ENCODE results near the gene DNMT3A.

Gene DNMT3A

DNA sequence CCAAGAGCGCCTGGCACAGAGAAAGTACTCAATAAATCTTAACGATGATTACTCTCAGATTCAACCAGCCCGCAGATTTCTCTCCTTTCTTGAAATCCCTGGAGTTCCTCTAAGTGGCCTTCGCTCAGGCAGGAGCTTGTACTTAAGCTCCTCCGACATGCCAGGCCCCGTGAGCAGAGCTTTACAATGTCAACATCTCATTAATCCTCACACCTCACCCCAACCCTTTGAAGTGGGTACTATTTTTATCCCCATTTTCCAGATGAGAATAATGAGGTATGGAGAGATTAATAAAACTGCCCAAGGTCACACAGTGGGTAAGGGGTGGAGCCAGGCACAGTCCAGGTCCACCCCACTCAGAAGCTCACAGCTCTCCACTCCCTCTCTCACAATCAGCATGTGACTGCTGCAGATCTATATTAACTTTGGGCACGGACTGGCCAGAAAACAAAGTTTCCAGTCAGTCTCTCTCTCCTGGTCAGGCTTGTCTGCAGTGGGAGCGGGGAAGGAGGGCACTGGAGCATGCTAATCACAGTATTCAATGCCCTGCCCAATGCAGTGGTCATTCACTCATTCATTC is 18.0 kb downstream of the DNMT3A start:
- TF ChIP-seq REST (IDR thresholded peaks at IDR 0.05; ENCODE audit: insufficient read depth in 1 of 2, low read depth in 2 of 2, low read length in 2 of 2) (no peak), FOXP2 (optimal IDR thresholded peaks at IDR 0.05; ENCODE audit: borderline replicate concordance, extremely low read depth, extremely low read length, insufficient read depth) (no peak), SIN3A (IDR thresholded peaks at IDR 0.05; ENCODE audit: borderline replicate concordance, insufficient read depth, low read length) (no peak), POLR2AphosphoS5 (IDR thresholded peaks at IDR 0.05; ENCODE audit: low read depth, low read length) (no peak), TAF1 (IDR thresholded peaks at IDR 0.05; ENCODE audit: borderline replicate concordance, insufficient read depth, low read length) (no peak)

DNA sequence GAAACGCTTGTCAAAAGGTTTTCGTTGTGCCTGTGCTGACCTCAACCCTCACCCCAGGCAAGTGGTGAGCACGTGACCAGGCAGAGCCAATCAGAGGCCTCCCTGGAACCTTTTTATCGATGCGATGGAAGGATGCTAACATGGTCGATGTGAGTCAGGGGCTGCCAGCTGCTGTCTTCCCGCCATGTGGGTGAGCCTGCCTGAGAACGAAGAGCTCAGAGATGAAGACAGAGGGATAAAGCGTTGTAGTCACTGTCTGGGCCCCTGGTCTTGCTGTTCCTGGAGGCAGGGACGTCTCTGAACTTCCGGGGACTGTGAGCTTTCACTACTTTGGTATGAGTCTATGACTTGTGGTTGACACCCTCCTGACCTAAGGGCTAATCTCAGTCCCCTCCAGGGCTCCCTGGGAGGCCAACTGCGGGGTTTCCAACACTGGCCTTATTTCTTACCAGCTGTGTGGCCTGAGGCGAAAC is 18.6 kb downstream of the DNMT3A start:
- no peak for TF ChIP-seq REST (IDR thresholded peaks at IDR 0.05; ENCODE audit: insufficient read depth in 1 of 2, low read depth in 2 of 2, low read length in 2 of 2)

DNA sequence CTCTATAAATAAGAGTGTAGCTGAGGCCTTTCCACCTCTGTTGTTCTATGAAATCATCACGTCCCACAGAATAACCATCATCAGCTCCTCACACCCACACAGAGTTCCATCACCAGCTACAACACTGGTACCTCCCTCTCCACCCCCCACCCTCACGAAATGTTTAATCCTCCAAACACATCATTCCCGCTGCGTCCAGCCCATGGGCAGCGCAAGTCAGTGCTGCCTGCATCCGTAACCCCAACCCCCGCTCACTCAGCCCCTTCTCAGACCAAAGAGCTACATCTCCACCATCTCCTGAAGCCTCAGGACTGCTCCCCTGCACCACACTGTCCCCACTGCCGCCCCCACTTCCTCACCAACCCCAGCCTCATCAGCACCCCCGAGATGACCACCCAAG is 19.4 kb downstream of the DNMT3A start:
- TF ChIP-seq POLR2AphosphoS5 (IDR thresholded peaks at IDR 0.05; ENCODE audit: low read depth, low read length) (no peak), SIN3A (IDR thresholded peaks at IDR 0.05; ENCODE audit: borderline replicate concordance, insufficient read depth, low read length) (no peak), TAF1 (IDR thresholded peaks at IDR 0.05; ENCODE audit: borderline replicate concordance, insufficient read depth, low read length) (no peak), REST (IDR thresholded peaks at IDR 0.05; ENCODE audit: insufficient read depth in 1 of 2, low read depth in 2 of 2, low read length in 2 of 2) (no peak), FOXP2 (optimal IDR thresholded peaks at IDR 0.05; ENCODE audit: borderline replicate concordance, extremely low read depth, extremely low read length, insufficient read depth) (no peak)

DNA sequence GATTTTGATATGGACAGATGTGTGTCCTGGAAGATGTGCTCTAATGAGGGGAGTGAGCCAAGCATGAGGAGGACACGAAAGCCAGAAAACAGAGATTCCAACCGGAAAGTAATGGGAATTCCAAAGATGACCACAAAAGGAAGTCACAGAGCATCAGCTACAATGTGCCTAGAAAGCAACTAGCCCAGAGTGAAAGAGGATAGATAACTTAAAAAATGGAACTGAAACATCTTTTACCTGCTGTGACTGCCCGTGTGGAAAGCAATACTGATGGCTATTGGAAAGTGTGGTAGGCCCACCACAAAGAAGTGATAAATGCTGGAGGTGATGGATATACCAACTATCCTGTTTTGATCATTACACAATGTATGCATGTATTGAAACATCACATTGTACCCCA is 21.6 kb downstream of the DNMT3A start:
- TF ChIP-seq POLR2AphosphoS5 (IDR thresholded peaks at IDR 0.05; ENCODE audit: low read depth, low read length) (no peak), TAF1 (IDR thresholded peaks at IDR 0.05; ENCODE audit: borderline replicate concordance, insufficient read depth, low read length) (no peak), SIN3A (IDR thresholded peaks at IDR 0.05; ENCODE audit: borderline replicate concordance, insufficient read depth, low read length) (no peak), FOXP2 (optimal IDR thresholded peaks at IDR 0.05; ENCODE audit: borderline replicate concordance, extremely low read depth, extremely low read length, insufficient read depth) (no peak), REST (IDR thresholded peaks at IDR 0.05; ENCODE audit: insufficient read depth in 1 of 2, low read depth in 2 of 2, low read length in 2 of 2) (no peak)

DNA sequence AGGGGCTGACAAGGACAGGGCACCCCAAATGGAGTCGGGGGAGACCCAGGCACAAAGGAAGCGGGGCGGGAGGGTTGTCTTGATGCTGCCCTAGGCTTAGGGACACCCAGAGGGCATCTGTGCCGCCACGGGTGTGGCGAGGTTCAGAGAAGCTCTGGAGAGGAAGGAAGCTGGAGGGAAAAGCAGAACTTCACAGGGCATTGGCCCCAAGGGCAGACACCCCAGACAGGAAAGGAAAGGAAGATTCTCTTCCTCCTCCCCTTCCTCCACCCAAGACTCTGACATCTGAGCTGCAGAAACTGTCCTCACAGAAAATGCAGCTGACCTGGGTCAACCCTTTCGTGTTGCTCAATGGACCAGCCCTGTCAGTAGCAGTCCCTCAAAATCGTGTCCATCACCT is 25.6 kb downstream of the DNMT3A start:
- no peak for TF ChIP-seq REST (IDR thresholded peaks at IDR 0.05; ENCODE audit: insufficient read depth in 1 of 2, low read depth in 2 of 2, low read length in 2 of 2)
- TF ChIP-seq SIN3A (IDR thresholded peaks at IDR 0.05; ENCODE audit: borderline replicate concordance, insufficient read depth, low read length) = no peak
- no peak for TF ChIP-seq POLR2AphosphoS5 (IDR thresholded peaks at IDR 0.05; ENCODE audit: low read depth, low read length)
- no peak for TF ChIP-seq FOXP2 (optimal IDR thresholded peaks at IDR 0.05; ENCODE audit: borderline replicate concordance, extremely low read depth, extremely low read length, insufficient read depth)
- no peak for TF ChIP-seq TAF1 (IDR thresholded peaks at IDR 0.05; ENCODE audit: borderline replicate concordance, insufficient read depth, low read length)
